Stimulated activated CD4-positive, alpha-beta T cell treated with anti-CD3 and anti-CD28 coated beads, Interleukin-4, amount 100 ng/mL, for 4 hours (primary cell): Measurements from ENCODE around the gene ACAP2.

Experiments used
- DNase-seq, 2 experiments: peaks; one replicate each; pipeline ENCODE4 v3.0.0-alpha.2; 2020

The ACAP2 gene

GRCh38 chr3:195285372-195285771 lies 157.4 kb downstream of the ACAP2 start:
- DNase-seq = no peak

GRCh38 chr3:195284842-195285241 lies 158.0 kb downstream of the ACAP2 start:
- DNase-seq = no peak

GRCh38 chr3:195282961-195283360 lies 159.9 kb downstream of the ACAP2 start:
- DNase-seq = no peak

DNA sequence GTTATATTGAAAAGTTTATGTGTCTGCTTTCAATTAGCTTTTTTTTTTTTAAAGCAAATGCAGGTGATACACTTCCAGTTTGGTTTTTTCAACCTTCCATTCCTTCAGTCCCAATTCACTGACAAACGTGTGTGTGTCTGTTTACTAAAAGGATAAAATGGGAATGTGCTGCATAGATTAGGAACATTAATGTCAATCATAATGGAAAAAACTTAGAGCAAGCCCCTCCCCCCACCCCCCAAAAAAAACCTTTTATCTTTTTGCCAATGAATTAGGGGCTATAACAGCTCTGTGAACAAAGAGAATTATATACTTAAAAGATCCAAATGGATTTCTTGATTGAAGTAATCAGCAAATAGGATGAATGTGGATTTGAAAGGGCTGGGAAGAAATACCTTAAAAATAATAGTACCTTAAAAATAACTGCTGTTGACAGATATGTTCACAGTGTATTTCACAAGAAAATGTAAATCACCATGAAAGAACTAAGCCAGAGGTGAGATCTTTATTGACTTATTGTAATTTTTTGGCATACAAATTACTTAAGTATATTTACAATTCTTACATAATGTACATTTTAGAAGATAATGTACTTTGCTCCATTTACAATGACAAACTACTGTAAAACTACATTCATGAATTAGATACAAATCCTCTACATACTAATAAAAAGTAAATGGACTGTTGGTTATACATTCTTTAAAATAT lies 168.4 kb downstream of the ACAP2 start:
- no peak for DNase-seq

GRCh38 chr3:195271410-195272243 lies 171.2 kb downstream of the ACAP2 start:
- peak; percentile 81 to 91 for DNase-seq

DNA sequence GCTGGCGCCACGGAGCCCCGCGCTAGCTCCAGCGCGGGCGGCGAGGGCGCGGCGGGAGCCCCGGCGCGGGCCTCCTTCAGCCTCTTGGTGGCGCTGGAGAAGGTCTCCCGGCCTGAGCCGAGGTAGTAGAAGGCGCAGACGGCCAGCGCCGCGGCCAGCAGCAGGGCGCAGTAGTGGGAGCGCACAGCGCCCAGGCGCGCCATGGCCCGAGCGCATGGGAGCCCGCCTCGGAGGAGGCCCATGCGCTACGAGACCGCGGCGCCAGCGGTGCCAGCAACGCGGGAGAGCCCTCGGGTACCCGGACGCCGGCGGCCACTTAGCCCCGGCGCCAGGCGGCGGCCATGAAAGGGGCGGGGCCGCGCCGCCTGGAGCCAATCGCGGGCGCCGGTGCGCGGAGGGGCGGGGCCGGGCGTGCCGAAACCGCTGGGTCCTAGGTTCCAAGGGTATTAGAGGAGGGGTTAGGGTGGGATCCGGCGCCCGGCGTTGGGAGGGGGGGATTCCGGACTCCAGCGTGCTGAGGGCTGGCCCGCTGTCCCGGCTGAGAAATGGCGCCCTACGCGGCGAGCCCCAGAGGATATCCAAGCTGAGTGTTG lies 171.9 kb downstream of the ACAP2 start, which contains the start of gene XXYLT1:
XXYLT1 (minus strand) TSS at position 343 of the 593 bp plus-strand sequence; CDS start at position 242, 101 bp downstream.
- peak; percentile 87 to 91 for DNase-seq

- DNase-seq = peak; percentile 38 to 42
Observed at GRCh38 chr3:195270079-195270816, 172.6 kb downstream of the ACAP2 start.

GRCh38 chr3:195269375-195270078 lies 173.3 kb downstream of the ACAP2 start:
- no peak for DNase-seq

DNA sequence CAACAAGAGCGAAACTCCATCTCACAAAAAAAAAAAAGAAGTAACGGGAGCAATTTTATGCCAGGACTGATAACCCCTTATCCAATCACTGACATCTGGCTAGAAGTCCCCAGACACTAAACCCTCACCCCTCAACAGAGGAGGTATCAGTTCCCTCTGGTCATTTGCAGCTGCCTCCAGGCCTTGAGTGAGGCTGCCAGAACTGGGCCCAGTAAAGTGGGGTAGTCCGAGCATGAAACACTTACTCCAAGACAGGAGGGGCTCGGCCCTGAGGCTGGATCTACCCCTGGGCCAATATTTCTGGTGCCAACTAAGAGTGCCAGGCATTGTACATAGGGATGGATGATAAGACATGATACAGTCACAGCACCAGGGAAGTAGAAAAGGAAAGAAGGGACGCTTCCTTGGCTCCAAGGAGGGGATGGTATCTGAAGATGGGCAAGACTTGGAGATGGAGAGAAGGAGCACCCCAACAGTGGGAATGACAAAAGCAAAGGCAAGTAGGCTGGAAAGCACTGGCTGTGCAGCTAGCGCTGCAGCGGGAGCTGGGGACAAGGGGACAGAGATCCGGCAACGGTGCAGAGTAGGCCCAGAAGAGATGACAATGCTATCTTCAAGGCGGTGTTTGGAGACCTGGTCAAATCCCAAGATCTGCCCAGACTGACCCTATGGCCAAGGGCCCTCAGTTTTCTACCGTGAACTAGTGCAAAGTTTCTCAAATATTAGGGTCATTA lies 174.1 kb downstream of the ACAP2 start:
- DNase-seq = no peak

DNA sequence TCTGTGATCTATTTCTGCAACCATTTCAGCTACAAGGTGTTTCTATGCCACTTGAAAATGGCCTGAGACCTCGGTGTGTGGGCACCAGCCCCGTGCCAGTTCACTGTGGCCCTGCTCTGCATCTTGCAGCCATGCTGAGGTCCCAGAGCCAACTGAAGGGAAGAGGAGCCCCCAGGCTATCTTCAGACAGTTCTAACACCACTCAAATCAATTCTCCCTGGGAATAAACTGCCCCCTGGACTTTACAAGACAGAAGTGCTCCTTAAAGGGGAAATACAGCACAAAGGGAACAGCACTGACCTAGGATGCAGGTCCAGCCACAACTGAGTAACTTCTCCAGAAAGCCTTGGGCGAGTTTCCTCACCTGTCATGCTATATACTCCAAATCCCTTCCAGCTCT lies 175.7 kb downstream of the ACAP2 start:
- no peak for DNase-seq

DNA sequence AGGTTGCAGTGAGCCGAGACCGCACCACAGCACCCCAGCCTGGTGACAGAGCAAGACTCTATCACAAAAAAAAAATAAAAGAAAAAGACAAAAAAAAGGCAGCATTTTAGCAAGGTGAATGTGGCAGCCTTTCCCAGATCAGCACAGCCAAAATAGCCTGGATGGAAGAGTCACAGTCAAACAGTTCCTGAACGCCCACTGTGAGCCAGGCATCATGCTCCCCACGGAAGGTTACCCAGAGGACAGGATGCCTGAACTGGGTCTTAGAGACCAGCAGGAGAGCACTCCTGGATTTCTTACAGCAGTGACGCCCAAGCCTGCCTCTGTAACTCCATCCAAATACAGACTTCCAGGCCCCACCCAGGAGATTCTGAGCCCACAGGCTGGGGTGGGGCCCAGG lies 176.4 kb downstream of the ACAP2 start:
- DNase-seq = no peak

DNA sequence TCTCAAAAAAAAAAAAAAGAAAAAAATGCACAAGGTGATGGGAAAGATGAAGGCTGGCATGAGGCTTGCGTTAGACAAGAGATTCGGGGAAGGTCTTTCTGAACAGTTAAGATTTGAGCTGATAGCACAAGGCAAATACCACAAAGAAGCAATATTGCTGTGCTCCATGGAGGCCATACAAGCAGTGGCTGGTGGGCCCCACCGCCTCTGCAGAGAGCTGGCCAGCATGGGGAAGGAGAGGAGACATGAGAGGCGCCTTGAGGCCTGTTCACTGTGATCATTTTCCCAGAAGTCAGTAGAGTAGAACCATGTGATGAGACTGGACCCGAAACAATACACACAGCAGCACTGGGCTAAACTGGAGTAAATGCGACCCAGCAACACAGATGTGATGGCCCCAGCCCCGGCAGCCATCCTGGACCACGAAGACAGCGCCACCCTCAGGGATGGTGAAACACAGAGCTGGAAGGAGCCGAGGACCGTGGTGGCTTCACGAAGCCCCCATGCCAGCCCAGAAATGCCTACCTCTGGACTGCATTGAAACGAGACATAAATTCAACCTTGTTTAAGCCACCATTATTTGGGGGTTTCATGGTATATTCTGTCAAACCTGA lies 177.3 kb downstream of the ACAP2 start:
- DNase-seq = no peak

- no peak for DNase-seq
Observed at GRCh38 chr3:195263925-195264600, 178.8 kb downstream of the ACAP2 start.

- no peak for DNase-seq
Observed at GRCh38 chr3:195263193-195263924, 179.5 kb downstream of the ACAP2 start.

- DNase-seq = no peak
Observed at GRCh38 chr3:195261925-195262324, 180.9 kb downstream of the ACAP2 start.

DNA sequence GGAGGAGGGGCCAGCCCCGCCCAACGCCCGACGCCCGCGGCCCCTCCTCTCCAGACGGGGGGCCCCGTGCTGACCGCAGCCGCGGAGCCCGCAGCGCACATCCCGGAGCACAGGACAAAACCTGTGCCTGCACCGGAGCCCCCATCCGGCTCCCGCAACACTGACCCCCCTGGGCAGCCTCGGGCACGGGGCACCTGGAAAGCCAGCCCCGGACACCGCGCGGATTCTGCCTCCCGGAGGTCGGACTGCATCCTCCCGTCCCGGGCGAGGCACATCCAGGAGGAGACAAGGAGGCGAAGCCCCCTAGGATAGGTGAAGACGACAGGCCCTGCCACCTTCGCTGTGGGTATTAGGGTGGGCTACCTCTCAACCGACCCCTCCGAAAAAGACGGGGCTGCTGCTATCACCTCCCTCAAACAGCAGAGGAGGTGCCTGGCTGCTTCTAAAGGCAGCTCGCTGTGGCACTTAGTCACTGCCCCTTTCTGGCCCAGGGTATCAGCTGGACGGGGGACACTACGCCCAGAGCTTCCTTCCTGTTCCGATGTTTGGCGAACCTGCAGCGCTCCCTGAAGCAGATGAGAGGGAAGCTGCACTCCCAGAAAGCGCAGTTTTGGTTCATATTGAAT lies 182.4 kb downstream of the ACAP2 start:
- DNase-seq = no peak

- DNase-seq = peak; percentile 80 to 82
Observed at GRCh38 chr3:195259475-195260279, 183.1 kb downstream of the ACAP2 start.

- DNase-seq = no peak
Observed at GRCh38 chr3:195259154-195259474, 183.7 kb downstream of the ACAP2 start.
